ENCODE data around the gene IFT80. TPM values are rescaled to one million over a fixed set of nuclear protein-coding genes. Genes with fewer than 3 reads are reported as not detected.

IFT80 gene
- total RNA-seq, 1 donor from 2014 or later, result 32.7 TPM

DNA sequence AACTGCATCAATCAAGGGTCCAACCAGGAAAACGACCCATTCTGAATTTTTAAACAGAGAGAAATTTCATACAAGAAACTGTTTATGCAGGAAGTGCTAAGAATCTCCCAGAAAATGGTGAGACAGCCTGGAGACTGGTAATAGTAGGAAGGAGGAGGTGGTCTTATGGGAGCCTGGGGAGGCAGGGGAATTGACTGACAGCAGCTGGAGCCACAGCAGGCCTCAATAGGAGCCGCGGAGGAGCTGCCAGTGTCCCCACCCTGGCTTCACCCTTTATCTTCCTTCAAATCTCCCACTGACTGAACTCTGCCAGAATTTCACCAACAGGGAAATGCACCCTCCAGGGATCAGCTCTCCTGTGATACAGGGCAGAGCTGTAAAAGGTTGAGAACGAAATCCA, 181.3 kb downstream of the IFT80 start:
- peaks cover 4% of the 10 kb centered on the region for H3K4me1 Mint-ChIP-seq (ENCODE audit: low read depth, unreplicated experiment)
- H3K36me3 Mint-ChIP-seq (ENCODE audit: unreplicated experiment), result no peaks in the 10 kb centered on the region
- no peak overlapping the region for H3K4me3 Mint-ChIP-seq (ENCODE audit: unreplicated experiment)
- no peaks in the 10 kb centered on the region for H3K27me3 Mint-ChIP-seq (ENCODE audit: unreplicated experiment)
- no peak for DNase-seq
- TF ChIP-seq, protein P1, sequence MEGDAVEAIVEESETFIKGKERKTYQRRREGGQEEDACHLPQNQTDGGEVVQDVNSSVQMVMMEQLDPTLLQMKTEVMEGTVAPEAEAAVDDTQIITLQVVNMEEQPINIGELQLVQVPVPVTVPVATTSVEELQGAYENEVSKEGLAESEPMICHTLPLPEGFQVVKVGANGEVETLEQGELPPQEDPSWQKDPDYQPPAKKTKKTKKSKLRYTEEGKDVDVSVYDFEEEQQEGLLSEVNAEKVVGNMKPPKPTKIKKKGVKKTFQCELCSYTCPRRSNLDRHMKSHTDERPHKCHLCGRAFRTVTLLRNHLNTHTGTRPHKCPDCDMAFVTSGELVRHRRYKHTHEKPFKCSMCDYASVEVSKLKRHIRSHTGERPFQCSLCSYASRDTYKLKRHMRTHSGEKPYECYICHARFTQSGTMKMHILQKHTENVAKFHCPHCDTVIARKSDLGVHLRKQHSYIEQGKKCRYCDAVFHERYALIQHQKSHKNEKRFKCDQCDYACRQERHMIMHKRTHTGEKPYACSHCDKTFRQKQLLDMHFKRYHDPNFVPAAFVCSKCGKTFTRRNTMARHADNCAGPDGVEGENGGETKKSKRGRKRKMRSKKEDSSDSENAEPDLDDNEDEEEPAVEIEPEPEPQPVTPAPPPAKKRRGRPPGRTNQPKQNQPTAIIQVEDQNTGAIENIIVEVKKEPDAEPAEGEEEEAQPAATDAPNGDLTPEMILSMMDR (IDR thresholded peaks at IDR 0.05; ENCODE audit: partially characterized antibody, unreplicated experiment), result no peak
- H3K27ac Mint-ChIP-seq (ENCODE audit: unreplicated experiment), result no peak overlapping the region
- no peaks in the 10 kb centered on the region for H3K9me3 Mint-ChIP-seq (ENCODE audit: unreplicated experiment)

DNA sequence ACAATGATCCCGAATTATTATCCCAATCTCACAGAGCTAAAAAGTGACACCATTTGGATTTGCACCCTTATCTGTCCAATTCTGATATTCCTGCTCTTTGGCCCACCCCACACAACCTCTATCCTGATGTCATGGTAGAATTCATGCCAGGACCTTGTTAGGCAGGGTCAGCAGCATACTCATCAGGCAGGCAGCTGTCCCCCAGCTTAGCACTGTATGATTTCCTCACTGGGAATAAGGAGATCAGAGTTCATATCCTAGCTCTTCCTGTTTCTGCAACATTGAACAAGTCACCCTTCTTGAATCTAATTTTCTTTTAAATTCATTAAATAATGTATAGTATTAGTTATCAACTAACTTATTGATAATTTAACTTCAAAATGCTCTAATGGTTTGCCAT, 185.8 kb downstream of the IFT80 start:
- no peak overlapping the region for H3K4me3 Mint-ChIP-seq (ENCODE audit: unreplicated experiment)
- peaks cover 4% of the 10 kb centered on the region for H3K4me1 Mint-ChIP-seq (ENCODE audit: low read depth, unreplicated experiment)
- no peaks in the 10 kb centered on the region for H3K27me3 Mint-ChIP-seq (ENCODE audit: unreplicated experiment)
- no peaks in the 10 kb centered on the region for H3K36me3 Mint-ChIP-seq (ENCODE audit: unreplicated experiment)
- H3K9me3 Mint-ChIP-seq (ENCODE audit: unreplicated experiment), result no peaks in the 10 kb centered on the region
- no peak for DNase-seq
- TF ChIP-seq, protein P1 (IDR thresholded peaks at IDR 0.05; ENCODE audit: partially characterized antibody, unreplicated experiment), result no peak
- H3K27ac Mint-ChIP-seq (ENCODE audit: unreplicated experiment), result no peak overlapping the region

DNA sequence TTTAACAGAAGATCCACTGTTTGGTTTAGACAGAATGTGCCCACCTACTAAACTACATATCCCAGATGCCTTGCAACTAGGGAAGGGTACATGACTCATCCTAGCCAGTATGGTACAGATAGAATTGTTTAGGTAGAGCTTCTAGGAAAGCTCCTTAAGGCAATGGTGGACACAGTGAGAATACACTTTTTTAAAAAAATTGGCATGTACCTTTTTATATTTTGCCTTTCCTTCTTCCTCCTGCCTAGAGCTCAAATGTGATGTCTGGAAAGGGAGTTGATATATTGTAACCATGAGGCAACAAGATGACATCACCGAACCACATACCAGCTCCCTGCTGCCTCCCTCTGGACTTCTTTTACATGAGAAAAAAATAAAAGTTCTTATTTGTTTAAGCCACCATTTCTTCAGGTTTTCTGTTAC, 188.2 kb downstream of the IFT80 start:
- no peaks in the 10 kb centered on the region for H3K27me3 Mint-ChIP-seq (ENCODE audit: unreplicated experiment)
- H3K4me1 Mint-ChIP-seq (ENCODE audit: low read depth, unreplicated experiment), result no peaks in the 10 kb centered on the region
- TF ChIP-seq, protein P1 (IDR thresholded peaks at IDR 0.05; ENCODE audit: partially characterized antibody, unreplicated experiment), result no peak
- H3K4me3 Mint-ChIP-seq (ENCODE audit: unreplicated experiment), result no peak overlapping the region
- H3K27ac Mint-ChIP-seq (ENCODE audit: unreplicated experiment), result no peak overlapping the region
- no peak for DNase-seq
- no peaks in the 10 kb centered on the region for H3K9me3 Mint-ChIP-seq (ENCODE audit: unreplicated experiment)
- H3K36me3 Mint-ChIP-seq (ENCODE audit: unreplicated experiment), result no peaks in the 10 kb centered on the region

DNA sequence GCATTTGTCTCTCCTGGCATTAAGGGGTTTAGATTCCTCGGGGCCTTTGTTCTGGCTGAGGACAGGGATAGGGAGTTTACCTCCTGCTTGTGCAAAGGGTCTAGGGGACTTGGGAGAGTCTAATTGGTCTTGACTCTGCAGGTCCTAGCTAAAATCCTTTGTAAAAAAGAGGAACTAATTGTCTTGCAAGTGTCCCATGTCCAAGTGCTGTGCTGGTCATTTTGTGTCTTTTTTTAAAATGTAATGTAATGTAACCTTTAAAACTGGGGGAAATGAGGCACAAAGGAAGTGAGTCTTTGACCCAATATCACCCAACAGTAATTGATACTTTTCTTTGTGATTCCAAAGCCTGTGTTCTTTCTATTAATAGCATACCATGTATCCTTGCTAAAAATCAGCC, 188.7 kb downstream of the IFT80 start:
- no peak for DNase-seq
- Mint-ChIP-seq H3K36me3 (ENCODE audit: unreplicated experiment) (no peaks in the 10 kb centered on the region), H3K27me3 (ENCODE audit: unreplicated experiment) (no peaks in the 10 kb centered on the region), H3K27ac (ENCODE audit: unreplicated experiment) (no peak overlapping the region), H3K9me3 (ENCODE audit: unreplicated experiment) (no peaks in the 10 kb centered on the region), H3K4me3 (ENCODE audit: unreplicated experiment) (no peak overlapping the region), H3K4me1 (ENCODE audit: low read depth, unreplicated experiment) (no peaks in the 10 kb centered on the region)
- TF ChIP-seq, protein P1 (IDR thresholded peaks at IDR 0.05; ENCODE audit: partially characterized antibody, unreplicated experiment), result no peak

Small RNA genes lying within 50 kb of the gene (microRNA-seq; reads per million reads assigned to microRNA genes)
- gene MIR15B (ENCODE audit: unreplicated experiment) (2,069 reads per million, percentile 92 among the genes with 10 or more reads in this experiment), gene MIR16-2 (ENCODE audit: unreplicated experiment) (499 reads per million, percentile 86 among the genes with 10 or more reads in this experiment)

Other genes starting within 250 kb of the IFT80 start
- gene C3orf80, start 173.8 kb downstream of the IFT80 start, total RNA-seq (ENCODE audit: unreplicated experiment), result 0.34 TPM
- 34.0 TPM for gene SMC4, start 425 bp upstream of the IFT80 start, total RNA-seq (ENCODE audit: unreplicated experiment)
- gene TRIM59, start 50.6 kb upstream of the IFT80 start, total RNA-seq (ENCODE audit: unreplicated experiment), result 10.1 TPM
- gene KPNA4, start 166.3 kb upstream of the IFT80 start, total RNA-seq (ENCODE audit: unreplicated experiment), result 61.5 TPM

Data from glutamatergic neuron (in vitro differentiated cells).